Measurements from ENCODE around the gene ZBED1.

- no peak for TF ChIP-seq CTCF (IDR thresholded peaks at IDR 0.05; ENCODE audit: extremely low read depth in 1 of 2, insufficient read depth in 1 of 2, low read depth in 1 of 2, low read length in 2 of 2)
- TF ChIP-seq JUN (IDR thresholded peaks at IDR 0.05; ENCODE audit: borderline replicate concordance, insufficient read depth, insufficient read length, low read depth): no peak
- no peak for TF ChIP-seq GATA2 (IDR thresholded peaks at IDR 0.05; ENCODE audit: insufficient read depth, insufficient read length, low read depth, low read length)
- TF ChIP-seq EZH2 (IDR thresholded peaks at IDR 0.05; ENCODE audit: borderline replicate concordance, low read depth, low read length, severe bottlenecking): no peak
- no peak for TF ChIP-seq POLR2A (IDR thresholded peaks at IDR 0.05; ENCODE audit: low read depth, low read length)
- no peak for TF ChIP-seq POLR2AphosphoS5 (IDR thresholded peaks at IDR 0.05; ENCODE audit: insufficient read depth, low read depth, low read length)
- no peak for TF ChIP-seq MYC (IDR thresholded peaks at IDR 0.05; ENCODE audit: low read depth, low read length)
- TF ChIP-seq MAX (IDR thresholded peaks at IDR 0.05; ENCODE audit: insufficient read depth, insufficient read length): no peak
- TF ChIP-seq FOS (IDR thresholded peaks at IDR 0.05; ENCODE audit: borderline replicate concordance, insufficient read depth, low read length): no peak
Observed at GRCh38 chrX:2462780-2463179, 38.0 kb downstream of the ZBED1 start.

All from endothelial cell of umbilical vein (primary cell).